A673 (cell line): ENCODE data around the gene SLC4A2.

Experiments
- CTCF ChIP-seq: fragments of 300-800, 200-600 bp; sonication (generic); conservative IDR thresholded peaks from 2 replicates; pipeline ENCODE4 v1.5.1; 2017; ENCODE audit warnings: low read depth, mild to moderate bottlenecking, antibody characterized with exemption, low read length, moderate library complexity, mixed read lengths
- EZH2 ChIP-seq: fragments of 200-600 bp; sonication (generic); IDR thresholded peaks from 2 replicates; pipeline ENCODE4 v1.6.1; 2017; ENCODE audit warnings: borderline replicate concordance, low read depth, mild to moderate bottlenecking, mixed read lengths, antibody characterized with exemption, low read length; ENCODE audit not compliant: poor library complexity, severe bottlenecking

- TF ChIP-seq CTCF (no peak), EZH2 (no peak)
These were observed 24.4 kb downstream of the SLC4A2 start for GRCh38 chr7:151083824-151084160.
